Uterus (tissue), 2 donors: Measurements from ENCODE around the gene RAB34.
A peak's percentile ranks its signal among the peaks of the same experiment; 100 is the strongest.

ENCODE experiments used
- CTCF ChIP-seq, 4 experiments: fragments of 200-600 bp in 2 of 4; fragments of 450-650 bp in 2 of 4; sonication (generic) in 2 of 4; IDR thresholded peaks; one replicate each; pipeline ENCODE4 v1.5.1; 2016 to 2019; ENCODE audit warnings: antibody characterized with exemption in 4 of 4, mild to moderate bottlenecking in 2 of 4, moderate library complexity in 1 of 4
- POLR2A ChIP-seq, 2 donors: fragments of 450-650 bp; IDR thresholded peaks; one replicate each; pipeline ENCODE4 v1.6.1; 2016; ENCODE audit warnings: antibody characterized with exemption in 2 of 2, mild to moderate bottlenecking in 1 of 2, moderate library complexity in 1 of 2

- no peak for TF ChIP-seq CTCF (IDR thresholded peaks at IDR 0.05)
- TF ChIP-seq POLR2A (IDR thresholded peaks at IDR 0.05): peak in 1 of 2 donors; percentile 39
Measured at GRCh38 chr17:28744972-28745785, 27.5 kb upstream of the RAB34 start.
